ENCODE data around the gene ZBTB20. TPM values are rescaled to one million over a fixed set of nuclear protein-coding genes. Genes with fewer than 3 reads are reported as not detected.

The ZBTB20 gene
- polyA plus RNA-seq, 1 donor = 2.6 TPM

- no peak for DNase-seq (ENCODE audit: low read depth)
Measured at GRCh38 chr3:114928989-114929640, 218.0 kb downstream of the ZBTB20 start.

DNA sequence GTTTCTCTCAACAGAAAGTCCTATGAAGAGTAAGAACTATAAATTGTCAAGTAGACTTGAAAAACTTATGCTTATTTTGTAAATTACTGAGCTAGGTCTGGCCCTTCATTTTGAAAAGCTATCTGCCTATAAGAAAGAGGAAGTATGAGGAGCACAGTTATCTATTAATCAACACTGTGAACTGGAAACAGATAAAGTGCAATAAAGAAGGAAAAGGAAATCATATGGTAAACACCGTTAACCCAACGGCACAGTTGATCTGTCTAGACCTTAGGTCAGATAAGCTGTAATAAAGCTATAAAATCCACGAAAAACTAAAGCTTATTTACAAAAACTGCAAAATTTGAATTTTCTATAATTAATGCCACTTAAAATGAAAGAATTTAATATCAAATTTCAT, 242.5 kb downstream of the ZBTB20 start:
- no peak for DNase-seq (ENCODE audit: low read depth)

- DNase-seq (ENCODE audit: low read depth) = no peak
Measured at GRCh38 chr3:114903213-114903612, 243.9 kb downstream of the ZBTB20 start.

DNA sequence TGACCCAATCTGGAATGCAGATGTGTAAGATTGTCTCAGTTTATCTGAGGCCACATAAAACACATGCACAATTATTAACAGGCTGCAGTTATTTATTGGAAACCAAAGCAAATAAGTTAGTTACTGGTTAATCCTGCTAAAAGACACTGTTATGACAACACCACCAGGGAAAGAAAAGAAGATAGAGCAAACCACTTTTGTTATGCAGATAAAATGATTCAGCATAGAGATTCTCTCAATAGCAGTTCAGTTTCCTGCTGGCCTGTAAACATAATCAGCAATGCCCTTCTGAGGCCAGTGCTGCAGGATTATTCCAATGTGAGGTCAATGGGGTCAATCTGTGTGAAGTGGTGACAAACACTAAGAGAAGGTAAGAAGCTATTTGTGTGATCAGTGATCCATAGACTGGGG, 244.4 kb downstream of the ZBTB20 start:
- no peak for DNase-seq (ENCODE audit: low read depth)

- no peak for DNase-seq (ENCODE audit: low read depth)
Measured at GRCh38 chr3:114900908-114901307, 246.2 kb downstream of the ZBTB20 start.

- peak; percentile 34 for DNase-seq (ENCODE audit: low read depth)
Measured at GRCh38 chr3:114899186-114899931, 247.7 kb downstream of the ZBTB20 start.

- no peak for DNase-seq (ENCODE audit: low read depth)
Measured at GRCh38 chr3:114896978-114897377, 250.1 kb downstream of the ZBTB20 start.

DNA sequence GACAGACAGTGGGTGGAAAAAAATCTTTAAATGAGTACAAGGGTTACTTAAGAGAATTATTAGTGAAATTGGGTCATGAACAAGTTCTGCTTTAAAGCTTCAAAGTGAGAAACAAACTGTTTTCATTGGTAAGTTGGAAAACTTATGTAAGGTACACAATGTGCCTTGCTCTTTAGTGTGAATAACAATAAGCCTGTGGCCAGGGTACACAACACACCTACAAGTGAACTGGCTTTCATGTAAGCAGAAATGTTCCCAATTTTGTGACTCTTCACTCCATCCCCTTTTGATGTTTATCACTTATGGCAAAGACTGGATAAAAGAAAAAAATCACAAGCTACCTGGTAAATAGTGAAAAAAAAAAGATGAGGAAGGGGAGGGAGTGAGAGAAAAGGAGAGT, 253.7 kb downstream of the ZBTB20 start:
- no peak for DNase-seq (ENCODE audit: low read depth)

DNA sequence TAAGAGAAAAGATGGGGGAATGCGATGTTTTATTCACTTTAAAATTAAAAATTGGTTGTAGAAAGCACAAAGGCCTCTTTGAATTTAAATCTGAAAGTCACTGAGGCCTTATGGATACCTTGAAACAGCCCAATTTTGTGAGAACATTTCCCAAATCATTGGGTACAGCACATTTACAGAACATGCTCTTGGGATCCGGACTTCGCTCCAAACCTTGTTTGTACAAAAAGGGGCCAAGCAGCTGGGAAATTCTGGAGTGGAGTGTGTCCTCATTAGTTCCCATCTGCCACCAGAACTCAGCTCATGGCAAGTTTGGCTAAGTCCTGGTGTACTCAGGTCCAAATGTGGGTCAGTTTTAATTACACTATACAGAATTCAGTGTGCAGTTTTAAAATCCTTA, 254.2 kb downstream of the ZBTB20 start:
- no peak for DNase-seq (ENCODE audit: low read depth)

- DNase-seq (ENCODE audit: low read depth) = no peak
Measured at GRCh38 chr3:114892131-114892879, 254.8 kb downstream of the ZBTB20 start.

GRCh38 chr3:114887806-114888205, 259.3 kb downstream of the ZBTB20 start:
- DNase-seq (ENCODE audit: low read depth) = no peak

DNA sequence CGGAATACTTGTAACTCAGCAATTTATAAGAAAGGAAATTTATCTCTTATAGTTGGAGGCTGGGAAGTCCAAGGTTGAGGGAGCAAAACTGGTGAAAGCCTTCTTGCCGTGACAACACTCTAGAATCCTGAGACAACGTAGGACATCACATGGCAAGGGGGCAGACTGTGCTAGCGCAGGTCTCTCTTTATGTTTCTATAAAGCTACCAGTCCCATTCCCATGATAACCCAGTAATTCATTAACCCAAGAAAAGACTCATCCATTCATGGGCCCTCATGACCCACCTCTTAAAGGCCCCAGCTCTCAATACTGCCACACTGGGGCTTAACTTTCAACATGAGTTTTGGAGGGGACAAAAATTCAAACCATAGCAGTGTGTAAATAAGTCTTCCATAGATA, 260.2 kb downstream of the ZBTB20 start:
- no peak for DNase-seq (ENCODE audit: low read depth)

- no peak for DNase-seq (ENCODE audit: low read depth)
Measured at GRCh38 chr3:114884213-114884923, 262.7 kb downstream of the ZBTB20 start.

GRCh38 chr3:114880078-114880477, 267.0 kb downstream of the ZBTB20 start:
- no peak for DNase-seq (ENCODE audit: low read depth)

DNA sequence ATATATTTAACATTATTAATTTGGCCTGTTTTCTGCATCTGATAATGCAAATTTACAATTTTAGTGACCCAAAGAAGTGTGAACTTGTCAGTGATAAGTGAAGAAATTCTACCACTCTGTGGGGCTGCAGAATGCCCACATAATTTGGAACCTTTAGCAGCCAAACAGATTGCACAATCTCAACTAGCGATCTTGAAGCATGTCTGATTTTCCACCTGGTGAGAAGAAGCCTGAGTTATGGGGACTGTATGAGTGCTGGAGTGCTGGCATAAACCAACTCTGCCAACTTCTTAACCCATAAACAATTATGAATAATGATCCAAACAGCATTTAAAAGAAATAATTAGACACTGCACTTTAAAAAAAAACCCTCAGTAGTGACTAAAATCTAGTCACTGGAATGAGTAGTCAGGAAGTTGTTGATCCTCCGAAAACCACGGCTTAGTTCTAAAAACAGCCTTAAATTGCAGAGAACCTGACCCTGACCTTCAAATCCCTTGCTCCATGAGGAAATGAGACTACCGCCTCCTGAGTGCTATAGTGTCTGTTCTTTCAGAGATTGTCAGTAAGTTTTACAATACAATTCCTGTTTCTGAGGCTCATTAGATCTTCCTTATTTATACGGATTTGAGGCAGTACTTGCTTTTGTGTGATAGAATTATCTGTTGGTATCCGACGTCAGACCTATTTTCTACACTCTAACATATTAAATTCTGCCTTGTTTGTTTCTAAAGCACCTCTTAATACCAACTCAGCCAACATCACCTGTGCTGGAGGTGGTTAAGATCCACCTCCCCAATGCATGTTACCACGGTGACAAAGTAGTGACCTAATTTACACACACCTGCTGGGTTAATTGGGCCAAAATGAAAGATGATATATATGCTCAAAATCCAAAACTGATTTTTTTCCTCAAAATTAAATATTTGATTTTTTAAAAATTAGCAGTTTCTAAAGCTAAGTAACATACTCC, 267.7 kb downstream of the ZBTB20 start:
- no peak for DNase-seq (ENCODE audit: low read depth)

- no peak for DNase-seq (ENCODE audit: low read depth)
Measured at GRCh38 chr3:114878114-114878839, 268.8 kb downstream of the ZBTB20 start.

DNA sequence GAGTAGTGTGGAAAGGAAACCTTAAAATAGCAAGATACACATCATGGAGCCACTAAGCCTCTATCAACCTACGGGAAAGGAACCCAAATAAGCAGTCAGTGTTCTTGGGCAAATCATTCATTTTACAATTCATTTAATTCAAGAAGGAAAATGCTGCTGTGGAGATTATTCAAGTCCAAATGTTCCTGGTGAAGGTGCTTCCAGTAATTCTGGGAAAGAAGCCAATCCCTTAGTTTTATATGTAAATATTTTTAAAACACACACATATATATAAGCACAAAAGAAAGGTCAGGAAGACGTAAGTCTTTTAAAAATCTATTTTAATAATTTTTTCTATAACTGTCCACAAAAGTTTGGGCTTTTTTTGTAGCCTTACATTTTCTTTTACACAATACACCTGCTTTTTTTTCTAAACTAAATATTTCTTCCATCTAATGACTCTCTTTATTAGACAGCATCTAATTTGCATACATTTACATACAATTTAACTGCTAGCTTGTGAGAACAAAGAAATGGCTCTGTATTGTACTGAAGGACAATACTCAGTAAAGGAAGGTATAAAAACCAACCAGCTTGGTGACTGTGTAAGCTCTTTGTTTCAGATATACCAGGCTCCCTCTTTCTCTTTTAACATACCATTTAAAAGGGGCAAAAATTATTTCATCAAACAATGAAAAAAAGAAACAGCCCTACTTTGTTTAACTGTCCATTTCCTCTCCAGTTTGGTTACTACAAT, 269.5 kb downstream of the ZBTB20 start:
- no peak for DNase-seq (ENCODE audit: low read depth)

GRCh38 chr3:114874522-114874971, 272.5 kb downstream of the ZBTB20 start:
- DNase-seq (ENCODE audit: low read depth) = no peak

GRCh38 chr3:114873591-114873990, 273.5 kb downstream of the ZBTB20 start:
- DNase-seq (ENCODE audit: low read depth) = no peak

Data from forelimb muscle (tissue), 1 donor.